ENCODE measurements around the gene TDRD1.

The TDRD1 gene

GRCh38 chr10:114188900-114189299 is 9.7 kb downstream of the TDRD1 start (continued):
- TF ChIP-seq PATZ1 (CRISPR knock-in tag; IDR thresholded peaks at IDR 0.05; ENCODE audit: borderline replicate concordance) (no peak), BACH2 (CRISPR knock-in tag; IDR thresholded peaks at IDR 0.05; ENCODE audit: borderline replicate concordance) (no peak)

- ATAC-seq, result no peak
- TF ChIP-seq ZFP3 (CRISPR knock-in tag; IDR thresholded peaks at IDR 0.05) (no peak), PPARA (CRISPR knock-in tag; IDR thresholded peaks at IDR 0.05; ENCODE audit: borderline replicate concordance) (no peak), SNAI2 (CRISPR knock-in tag; IDR thresholded peaks at IDR 0.05) (no peak), ZNF565 (CRISPR knock-in tag; conservative IDR thresholded peaks at IDR 0.05; ENCODE audit: low read depth) (no peak), ZNF8 (CRISPR knock-in tag; IDR thresholded peaks at IDR 0.05) (no peak), CSRNP3 (CRISPR knock-in tag; IDR thresholded peaks at IDR 0.05) (no peak), PATZ1 (CRISPR knock-in tag; IDR thresholded peaks at IDR 0.05; ENCODE audit: borderline replicate concordance) (no peak), BACH2 (CRISPR knock-in tag; IDR thresholded peaks at IDR 0.05; ENCODE audit: borderline replicate concordance) (no peak), ZNF70 (CRISPR knock-in tag; IDR thresholded peaks at IDR 0.05) (no peak), TSHZ2 (CRISPR knock-in tag; IDR thresholded peaks at IDR 0.05) (no peak), ISL1 (CRISPR knock-in tag; IDR thresholded peaks at IDR 0.05) (no peak), CSDC2 (CRISPR knock-in tag; IDR thresholded peaks at IDR 0.05) (no peak), TCF4 (CRISPR knock-in tag; IDR thresholded peaks at IDR 0.05; ENCODE audit: borderline replicate concordance) (no peak), ZFP30 (CRISPR knock-in tag; IDR thresholded peaks at IDR 0.05) (no peak), CREB5 (CRISPR knock-in tag; IDR thresholded peaks at IDR 0.05; ENCODE audit: low read depth) (no peak), GLIS3 (CRISPR knock-in tag; IDR thresholded peaks at IDR 0.05) (no peak)
These were observed 10.5 kb downstream of the TDRD1 start for GRCh38 chr10:114189700-114190099.

- TF ChIP-seq ZC3H10 (CRISPR knock-in tag; IDR thresholded peaks at IDR 0.05) (no peak), ZFP3 (CRISPR knock-in tag; IDR thresholded peaks at IDR 0.05) (no peak), ESRRG (CRISPR knock-in tag; IDR thresholded peaks at IDR 0.05) (no peak), TSHZ2 (CRISPR knock-in tag; IDR thresholded peaks at IDR 0.05) (no peak), TOX (CRISPR knock-in tag; IDR thresholded peaks at IDR 0.05; ENCODE audit: borderline replicate concordance) (no peak), ISL1 (CRISPR knock-in tag; IDR thresholded peaks at IDR 0.05) (no peak), BACH2 (CRISPR knock-in tag; IDR thresholded peaks at IDR 0.05; ENCODE audit: borderline replicate concordance) (no peak), CSRNP3 (CRISPR knock-in tag; IDR thresholded peaks at IDR 0.05) (no peak), TCF4 (CRISPR knock-in tag; IDR thresholded peaks at IDR 0.05; ENCODE audit: borderline replicate concordance) (no peak), SNAI2 (CRISPR knock-in tag; IDR thresholded peaks at IDR 0.05) (no peak), ZFP30 (CRISPR knock-in tag; IDR thresholded peaks at IDR 0.05) (no peak)
- ATAC-seq, result no peak
These were observed 15.9 kb downstream of the TDRD1 start for GRCh38 chr10:114195079-114195478.

Data from SK-N-SH treated with all-trans-retinoic acid at 6 μM for 48 hours (cell line).